GM19452 (cell line): Measurements from ENCODE around the gene LRRC8C.
"Not testable (repeated sequence)": the region's sequence is repeated elsewhere in the genome, so short reads cannot be mapped to it uniquely, and the experiment has no call there.

ENCODE experiments used
- ATAC-seq: cut with Tn5 transposase; IDR thresholded peaks from one replicate; pipeline ENCODE4 v1.9.1; 2021; ENCODE audit not compliant: unreplicated experiment

Gene LRRC8C

GRCh38 chr1:89632657-89633247, at the start of gene LRRC8C:
Gene LRRC8C, plus strand, starts transcription at chr1:89633120. Its CDS starts 53,354 bp downstream, at chr1:89686474.
- peak; percentile 85 for ATAC-seq

- no peak for ATAC-seq
These were observed 48.7 kb upstream of the LRRC8C start for GRCh38 chr1:89584211-89584610.

GRCh38 chr1:89584781-89585180, 48.1 kb upstream of the LRRC8C start:
- ATAC-seq, result no peak

- no peak for ATAC-seq
These were observed 45.2 kb upstream of the LRRC8C start for GRCh38 chr1:89587729-89588161.

GRCh38 chr1:89588480-89588879, 44.4 kb upstream of the LRRC8C start:
- no peak for ATAC-seq

- no peak for ATAC-seq
These were observed 43.4 kb upstream of the LRRC8C start for GRCh38 chr1:89589515-89589914.

GRCh38 chr1:89590341-89591080, 42.4 kb upstream of the LRRC8C start:
- ATAC-seq, result no peak

GRCh38 chr1:89592861-89593302, 40.0 kb upstream of the LRRC8C start:
- not testable (repeated sequence) for ATAC-seq

GRCh38 chr1:89594096-89594740, 38.7 kb upstream of the LRRC8C start:
- ATAC-seq, result no peak

GRCh38 chr1:89596698-89597097, 36.2 kb upstream of the LRRC8C start:
- ATAC-seq, result no peak

GRCh38 chr1:89598450-89599331, 34.2 kb upstream of the LRRC8C start:
- no peak for ATAC-seq

GRCh38 chr1:89599332-89599630, 33.6 kb upstream of the LRRC8C start:
- no peak for ATAC-seq

GRCh38 chr1:89600451-89601224, 32.3 kb upstream of the LRRC8C start:
- no peak for ATAC-seq

GRCh38 chr1:89602871-89603404, 30.0 kb upstream of the LRRC8C start:
- ATAC-seq, result no peak

GRCh38 chr1:89603651-89604413, 29.1 kb upstream of the LRRC8C start:
- ATAC-seq, result no peak

GRCh38 chr1:89604414-89604735, 28.5 kb upstream of the LRRC8C start:
- ATAC-seq, result no peak

- no peak for ATAC-seq
These were observed 27.2 kb upstream of the LRRC8C start for GRCh38 chr1:89605692-89606091.

- no peak for ATAC-seq
These were observed 26.5 kb upstream of the LRRC8C start for GRCh38 chr1:89606227-89606980.

- no peak for ATAC-seq
These were observed 25.8 kb upstream of the LRRC8C start for GRCh38 chr1:89607156-89607555.
